Stimulated activated CD8-positive, alpha-beta memory T cell treated with anti-CD3 and anti-CD28 coated beads, Interleukin-4, amount 100 ng/mL, for 48 hours (primary cell): Measurements from ENCODE around the gene KRT77.
"Not testable (repeated sequence)": the region's sequence is repeated elsewhere in the genome, so short reads cannot be mapped to it uniquely, and the experiment has no call there.

Experiments
- DNase-seq: peaks from one replicate; pipeline ENCODE4 v3.0.0-alpha.2; 2020

Gene KRT77

GRCh38 chr12:52673713-52674432, 29.5 kb downstream of the KRT77 start:
- no peak for DNase-seq

- no peak for DNase-seq
Measured at GRCh38 chr12:52673217-52673616, 30.1 kb downstream of the KRT77 start.

- DNase-seq: no peak
Measured at GRCh38 chr12:52672321-52672933, 30.9 kb downstream of the KRT77 start.

- DNase-seq: no peak
Measured at GRCh38 chr12:52670961-52671360, 32.4 kb downstream of the KRT77 start.

GRCh38 chr12:52670506-52670905, 32.8 kb downstream of the KRT77 start:
- DNase-seq: no peak

GRCh38 chr12:52669941-52670340, 33.4 kb downstream of the KRT77 start:
- not testable (repeated sequence) for DNase-seq

- no peak for DNase-seq
Measured at GRCh38 chr12:52669426-52669825, 33.9 kb downstream of the KRT77 start.

GRCh38 chr12:52667931-52668330, 35.4 kb downstream of the KRT77 start:
- no peak for DNase-seq

- DNase-seq: no peak
Measured at GRCh38 chr12:52667509-52667908, 35.8 kb downstream of the KRT77 start.

GRCh38 chr12:52666471-52666870, 36.9 kb downstream of the KRT77 start:
- no peak for DNase-seq

GRCh38 chr12:52663420-52663819, 39.9 kb downstream of the KRT77 start:
- no peak for DNase-seq

- DNase-seq: no peak
Measured at GRCh38 chr12:52662918-52663229, 40.5 kb downstream of the KRT77 start.

GRCh38 chr12:52662093-52662917, 41.0 kb downstream of the KRT77 start:
- DNase-seq: no peak

- no peak for DNase-seq
Measured at GRCh38 chr12:52661668-52662067, 41.7 kb downstream of the KRT77 start.

GRCh38 chr12:52660934-52661499, 42.3 kb downstream of the KRT77 start:
- no peak for DNase-seq

- no peak for DNase-seq
Measured at GRCh38 chr12:52659951-52660350, 43.4 kb downstream of the KRT77 start.

GRCh38 chr12:52659395-52659794, 43.9 kb downstream of the KRT77 start:
- DNase-seq: no peak

GRCh38 chr12:52658196-52658595, 45.1 kb downstream of the KRT77 start:
- DNase-seq: peak; percentile 9

- DNase-seq: no peak
Measured at GRCh38 chr12:52657250-52657902, 45.9 kb downstream of the KRT77 start.

- no peak for DNase-seq
Measured at GRCh38 chr12:52656616-52657015, 46.7 kb downstream of the KRT77 start.

GRCh38 chr12:52655720-52656124, 47.6 kb downstream of the KRT77 start:
- no peak for DNase-seq

- DNase-seq: no peak
Measured at GRCh38 chr12:52655251-52655650, 48.1 kb downstream of the KRT77 start.

- DNase-seq: peak; percentile 19
Measured at GRCh38 chr12:52651726-52652261, 51.5 kb downstream of the KRT77 start, which contains the start of gene KRT2. Gene KRT2 (minus strand): TSS chr12:52652211. CDS start chr12:52652142, 69 bp downstream.
